ENCODE measurements around the gene INPP5B.

The INPP5B gene

DNA sequence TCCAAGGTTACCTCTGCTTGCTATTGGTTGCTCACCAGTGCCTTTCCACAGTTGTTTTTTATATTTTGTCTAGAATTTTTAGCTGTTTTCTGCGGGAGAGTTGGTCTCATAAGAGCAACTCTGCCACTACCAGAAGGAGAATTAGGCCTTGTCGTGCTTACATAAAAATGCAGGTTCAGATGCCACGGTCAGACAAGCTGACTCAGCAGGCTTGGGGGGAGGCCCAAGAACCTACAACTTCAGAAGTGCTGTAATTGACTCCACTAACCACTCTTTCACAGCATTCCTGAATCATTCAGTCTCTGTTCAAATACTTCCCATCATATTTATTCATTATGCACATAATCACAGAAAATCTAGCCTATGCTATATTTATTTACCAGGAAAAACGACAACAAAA is 115.7 kb downstream of the INPP5B start:
- DNase-seq = no peak

DNA sequence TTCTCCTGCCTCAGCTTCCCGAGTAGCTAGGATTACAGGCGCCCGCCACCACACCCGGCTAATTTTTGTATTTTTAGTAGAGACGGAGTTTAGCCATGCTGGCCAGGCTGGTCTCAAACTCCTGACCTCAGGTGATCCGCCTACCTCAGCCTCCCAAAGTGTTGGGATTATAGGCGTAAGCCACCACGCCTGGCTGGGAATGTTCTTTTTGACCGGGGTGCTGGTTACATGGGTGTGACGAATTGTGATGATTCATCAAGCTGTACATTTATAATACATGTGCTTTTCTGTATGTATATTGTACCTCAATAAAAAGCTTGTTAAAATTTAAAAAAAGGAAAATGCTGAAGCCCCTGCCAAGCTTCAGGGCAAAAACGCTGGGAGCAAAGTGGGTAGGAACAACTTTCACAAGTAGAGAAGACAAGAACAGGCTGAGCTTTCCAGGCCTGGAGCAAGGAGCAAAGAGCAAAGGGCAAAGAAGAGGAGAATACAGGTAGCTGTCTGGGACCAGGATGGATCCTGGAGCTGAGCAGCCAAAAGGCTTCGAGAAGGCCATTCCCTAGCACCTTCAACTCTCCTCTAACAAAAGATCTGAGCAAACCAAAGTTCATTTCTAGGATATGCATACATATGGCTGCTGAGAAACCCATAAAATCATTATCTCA is 118.3 kb downstream of the INPP5B start:
- no peak for DNase-seq

DNA sequence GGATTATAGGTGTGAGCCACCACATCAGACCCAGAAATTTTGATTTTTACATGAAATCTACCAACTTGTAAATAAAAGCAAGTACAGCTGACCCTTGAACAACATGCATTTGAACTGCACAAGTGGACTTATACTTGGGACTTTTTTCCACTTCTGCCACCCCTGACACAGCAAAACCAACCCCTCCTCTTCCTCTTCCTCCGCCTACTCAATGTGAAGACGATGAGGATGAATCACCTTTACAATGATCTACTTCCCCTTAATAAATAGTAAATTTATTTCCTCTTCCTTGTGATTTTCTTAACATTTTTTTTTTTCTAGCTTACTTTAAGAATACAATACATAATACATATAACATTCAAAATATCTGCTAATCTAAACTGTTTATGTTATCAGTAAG is 121.3 kb downstream of the INPP5B start:
- DNase-seq = no peak

DNA sequence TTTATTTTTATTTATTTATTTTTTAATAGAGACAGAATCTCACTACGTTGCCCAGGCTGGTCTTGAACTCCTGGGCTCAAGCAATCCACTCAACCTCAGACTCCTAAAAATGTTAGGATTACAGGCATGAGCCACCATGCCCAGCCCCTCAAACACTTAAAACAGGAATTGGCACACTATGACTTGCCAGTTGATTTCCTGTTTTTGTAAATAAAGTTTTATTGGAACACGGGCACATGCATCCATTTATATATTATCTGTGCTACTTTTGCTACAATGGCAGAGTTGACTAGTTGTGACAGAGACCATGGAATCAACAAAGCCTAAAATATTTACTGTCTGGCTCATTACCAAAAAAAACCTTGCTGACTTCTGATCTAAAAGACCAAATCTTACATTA is 122.9 kb downstream of the INPP5B start:
- no peak for DNase-seq

DNA sequence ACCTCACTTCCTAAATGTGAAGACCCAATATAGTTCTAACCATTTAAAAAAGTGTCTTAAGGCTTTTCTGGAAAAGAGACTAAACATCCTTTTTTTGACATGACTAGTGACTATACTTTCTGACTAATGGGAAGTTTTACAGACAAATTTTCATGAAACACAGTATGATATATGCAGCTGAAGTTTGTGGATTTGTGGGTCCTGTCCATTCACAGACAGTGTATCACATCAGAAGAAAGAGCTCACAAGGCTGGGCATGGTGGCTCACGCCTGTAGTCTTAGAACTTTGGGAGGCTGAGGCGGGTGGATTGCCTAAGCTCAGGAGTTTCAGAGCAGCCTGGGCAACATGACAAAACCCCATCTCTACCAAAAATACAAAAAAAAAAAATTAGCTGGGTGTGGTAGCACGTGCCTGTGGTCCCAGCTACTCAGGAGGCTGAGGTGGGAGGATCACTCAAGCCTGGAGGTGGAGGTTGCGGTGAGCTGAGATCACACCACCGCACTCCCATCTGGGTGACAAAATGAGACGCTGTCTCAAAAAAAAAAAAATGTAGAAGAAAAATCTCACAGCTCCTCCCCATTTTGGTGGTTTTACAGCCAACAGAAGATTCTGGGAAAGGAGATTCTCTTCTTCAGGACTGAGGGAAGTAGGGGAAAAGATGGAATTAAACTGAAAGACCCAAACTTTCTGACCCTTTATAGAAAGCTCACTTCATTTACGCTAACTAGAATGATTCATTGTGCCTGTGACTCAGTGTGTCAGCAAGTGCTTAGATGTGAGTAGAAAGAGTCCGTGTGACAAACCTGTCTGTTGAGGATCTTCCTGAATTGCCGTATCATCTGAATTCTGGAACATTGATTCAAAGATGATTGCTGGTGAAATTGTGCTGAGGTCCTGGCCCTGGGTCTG is 123.7 kb downstream of the INPP5B start:
- no peak for DNase-seq

DNA sequence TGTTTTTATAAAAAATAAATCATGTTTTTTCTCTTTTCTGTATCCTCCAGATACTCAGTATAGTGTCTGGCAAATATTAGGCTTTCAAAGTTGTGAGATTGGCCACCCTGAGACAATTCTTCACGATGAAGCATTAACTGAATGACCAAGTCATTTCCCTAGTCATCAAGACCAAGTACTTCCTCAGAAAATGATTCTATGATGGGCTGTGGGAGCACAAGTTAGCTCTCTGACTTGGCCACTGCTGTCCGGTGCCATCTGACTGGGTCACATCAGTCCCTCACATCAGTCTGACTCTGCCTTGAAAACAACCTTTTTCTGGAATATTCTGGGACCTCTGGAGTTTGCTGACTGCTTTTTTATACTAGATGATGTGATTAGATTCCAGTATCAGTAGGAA is 125.4 kb downstream of the INPP5B start:
- no peak for DNase-seq

DNA sequence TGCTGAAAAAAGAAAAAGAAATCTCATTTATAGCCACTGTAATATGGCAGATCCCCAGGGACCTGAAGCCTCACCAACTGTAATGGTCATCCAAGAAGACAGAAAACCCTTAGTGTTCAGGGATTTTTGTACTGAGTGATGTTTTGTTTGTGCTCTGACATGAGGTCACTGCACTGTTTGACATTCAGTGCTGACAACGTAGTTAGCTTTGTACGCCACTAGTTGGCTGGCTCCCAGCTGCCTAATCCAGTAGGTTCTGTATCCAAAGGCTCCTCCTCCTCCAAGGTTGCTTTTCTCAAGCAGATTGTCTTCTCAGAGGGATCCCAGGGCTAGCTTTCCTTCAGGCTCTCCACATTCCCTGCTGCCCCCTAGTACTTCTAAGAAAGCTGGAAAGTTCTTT is 129.4 kb downstream of the INPP5B start:
- DNase-seq = no peak

DNA sequence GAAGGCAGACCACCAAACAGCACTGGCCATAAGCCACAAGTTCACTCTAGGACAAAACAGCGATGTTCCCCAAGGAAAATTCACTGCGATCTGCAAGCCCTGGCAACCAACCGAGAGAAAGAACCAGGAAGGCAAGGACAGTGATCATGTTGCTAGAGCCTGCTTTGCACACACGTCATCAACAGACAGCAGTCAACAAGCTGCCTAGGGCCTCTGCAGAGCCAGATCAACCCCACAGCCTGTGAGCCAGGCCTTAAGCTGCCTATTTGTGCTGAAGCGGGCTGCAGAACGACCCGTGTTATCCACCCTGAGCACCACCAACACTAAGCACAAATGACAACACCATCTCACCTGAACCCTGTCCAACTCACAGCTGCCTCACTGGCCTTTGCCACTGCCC is 132.6 kb downstream of the INPP5B start:
- DNase-seq = no peak

DNA sequence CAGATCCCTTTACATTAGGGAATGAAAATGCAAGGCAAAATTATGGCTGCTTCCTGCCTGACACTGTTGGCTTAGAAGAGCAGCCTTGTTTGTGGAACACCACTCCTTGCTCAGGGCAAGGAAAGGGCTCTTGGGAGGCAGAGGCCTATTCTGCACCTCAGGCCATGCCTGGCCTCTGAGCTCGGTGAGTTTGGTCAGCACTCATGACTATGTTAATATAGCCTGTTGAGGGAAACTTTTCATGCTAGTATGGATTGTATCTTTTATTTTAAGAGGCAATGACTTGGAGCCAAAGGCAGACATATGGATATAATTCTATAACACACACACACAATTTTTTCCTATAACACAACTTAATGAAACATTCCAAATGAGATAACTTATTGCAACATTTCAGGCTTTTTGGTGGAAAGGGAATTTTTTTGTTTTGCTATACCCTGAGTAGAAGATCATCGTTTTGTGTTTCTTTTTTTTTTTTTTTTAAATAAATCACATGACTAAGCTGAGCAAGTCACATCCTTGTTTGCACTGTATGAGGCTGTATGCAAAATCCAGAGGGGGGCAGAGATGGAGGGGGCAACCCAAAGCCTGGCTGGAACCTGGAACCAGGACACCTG is 133.2 kb downstream of the INPP5B start:
- no peak for DNase-seq

DNA sequence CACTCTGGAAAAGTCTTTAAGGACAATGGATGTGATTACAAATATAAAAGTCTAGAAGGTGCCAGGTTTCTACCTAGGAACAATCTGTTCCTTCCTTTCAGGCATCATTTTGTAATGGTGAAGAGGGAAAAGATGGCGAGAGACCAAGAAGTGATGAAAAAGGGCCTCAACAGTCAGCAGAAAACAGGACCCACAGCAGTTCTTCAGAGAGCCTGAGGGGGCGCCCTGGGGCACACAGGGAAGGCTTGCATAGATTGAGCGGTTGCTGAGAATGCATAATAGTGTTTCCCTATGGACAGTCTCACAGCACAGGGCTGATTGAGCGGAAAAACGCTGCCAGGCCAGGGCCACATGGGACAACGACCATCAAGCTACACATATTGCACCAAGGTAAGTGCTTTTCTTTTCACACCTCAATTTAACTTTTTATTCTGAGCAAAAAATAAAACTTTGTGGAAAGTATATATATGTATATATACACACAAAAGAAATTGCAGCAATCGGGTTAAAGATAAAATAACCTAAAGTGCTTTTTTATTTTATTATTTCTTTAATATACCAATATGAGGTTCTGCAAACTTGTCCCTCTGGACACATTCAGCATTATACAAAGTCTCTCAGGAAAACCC is 135.7 kb downstream of the INPP5B start:
- peak; percentile 61 to 63 for DNase-seq

Measured in stimulated activated CD4-positive, alpha-beta T cell treated with anti-CD3 and anti-CD28 coated beads, Interleukin-2, amount 100 ng/mL, for 48 hours (primary cell).